ENCODE measurements around the gene KMT2D. TPM values are rescaled to one million over a fixed set of nuclear protein-coding genes. Genes with fewer than 3 reads are reported as not detected.
A peak's percentile ranks its signal among the peaks of the same experiment; 100 is the strongest.

The KMT2D gene
- total RNA-seq, 1 donor = 24.6 TPM

GRCh38 chr12:49059045-49059298 lies 1.6 kb downstream of the KMT2D start:
- peaks cover 55% of the 10 kb centered on the region for H4K20me1 ChIP-seq (ENCODE audit: insufficient read depth, low read length)
- no peak for TF ChIP-seq CTCF (IDR thresholded peaks at IDR 0.05; ENCODE audit: extremely low read depth, low read depth, low read length)

GRCh38 chr12:49058366-49059044 lies 2.1 kb downstream of the KMT2D start:
- Histone ChIP-seq H3K79me2 (ENCODE audit: insufficient read depth, low read length) (peaks cover 77% of the 10 kb centered on the region), H3K4me3 (ENCODE audit: insufficient read depth, low read length) (peak overlapping the region; percentile 93), H3K27ac (ENCODE audit: low read depth, low read length) (peak overlapping the region; percentile 89), H3K4me1 (ENCODE audit: insufficient read depth, low read length) (peaks cover 47% of the 10 kb centered on the region), H3K4me2 (ENCODE audit: insufficient read depth, low read length) (peak overlapping the region; percentile 97), H2AFZ (ENCODE audit: low read length) (no peak overlapping the region), H4K20me1 (ENCODE audit: insufficient read depth, low read length) (peaks cover 58% of the 10 kb centered on the region), H3K36me3 (ENCODE audit: insufficient read depth, low read length) (peaks cover 16% of the 10 kb centered on the region), H3K9me3 (ENCODE audit: low read depth, low read length) (no peaks in the 10 kb centered on the region), H3K27me3 (ENCODE audit: insufficient read depth, low read length) (no peaks in the 10 kb centered on the region)
- no peak for TF ChIP-seq CTCF (IDR thresholded peaks at IDR 0.05; ENCODE audit: extremely low read depth, low read depth, low read length)
- peak; percentile 89 for DNase-seq (ENCODE audit: insufficient read length, low spot score, missing footprints)

More at GRCh38 chr12:49059045-49059298, 1.6 kb downstream of the KMT2D start:
- Histone ChIP-seq H3K4me2 (ENCODE audit: insufficient read depth, low read length) (peak overlapping the region; percentile 97), H3K4me1 (ENCODE audit: insufficient read depth, low read length) (peaks cover 47% of the 10 kb centered on the region), H3K79me2 (ENCODE audit: insufficient read depth, low read length) (peaks cover 72% of the 10 kb centered on the region), H3K27ac (ENCODE audit: low read depth, low read length) (peak overlapping the region; percentile 89), H2AFZ (ENCODE audit: low read length) (no peak overlapping the region), H3K9me3 (ENCODE audit: low read depth, low read length) (no peaks in the 10 kb centered on the region), H3K36me3 (ENCODE audit: insufficient read depth, low read length) (peaks cover 11% of the 10 kb centered on the region), H3K27me3 (ENCODE audit: insufficient read depth, low read length) (no peaks in the 10 kb centered on the region), H3K4me3 (ENCODE audit: insufficient read depth, low read length) (peak overlapping the region; percentile 93)
- DNase-seq (ENCODE audit: insufficient read length, low spot score, missing footprints) = peak; percentile 91

- Histone ChIP-seq H3K27me3 (ENCODE audit: insufficient read depth, low read length) (no peaks in the 10 kb centered on the region), H3K4me1 (ENCODE audit: insufficient read depth, low read length) (peaks cover 47% of the 10 kb centered on the region), H3K27ac (ENCODE audit: low read depth, low read length) (peak overlapping the region; percentile 26)
Measured at GRCh38 chr12:49057888-49058287, 2.7 kb downstream of the KMT2D start.

More at GRCh38 chr12:49057888-49058287, 2.7 kb downstream of the KMT2D start:
- Histone ChIP-seq H2AFZ (ENCODE audit: low read length) (no peak overlapping the region), H4K20me1 (ENCODE audit: insufficient read depth, low read length) (peaks cover 62% of the 10 kb centered on the region), H3K79me2 (ENCODE audit: insufficient read depth, low read length) (peaks cover 83% of the 10 kb centered on the region), H3K9me3 (ENCODE audit: low read depth, low read length) (no peaks in the 10 kb centered on the region), H3K4me3 (ENCODE audit: insufficient read depth, low read length) (peak overlapping the region; percentile 93), H3K36me3 (ENCODE audit: insufficient read depth, low read length) (peaks cover 22% of the 10 kb centered on the region), H3K4me2 (ENCODE audit: insufficient read depth, low read length) (peak overlapping the region; percentile 97)
- TF ChIP-seq CTCF (IDR thresholded peaks at IDR 0.05; ENCODE audit: extremely low read depth, low read depth, low read length) = no peak
- peak; percentile 92 for DNase-seq (ENCODE audit: insufficient read length, low spot score, missing footprints)
